H9 (cell line): Measurements from ENCODE around the gene TCF20. TPM values are rescaled to one million over a fixed set of nuclear protein-coding genes. Genes with fewer than 3 reads are reported as not detected.

Experiments
- DNase-seq: peaks from one replicate; pipeline ENCODE4 v3.0.0-alpha.2; 2017
- H2AFZ ChIP-seq: one replicate; pipeline ENCODE4 v1.6.1; 2013; ENCODE audit warnings: mild to moderate bottlenecking, low read length, control low read depth, moderate library complexity
- H2AK5ac ChIP-seq: 2 replicates; pipeline ENCODE4 v1.6.1; 2013; ENCODE audit warnings: low read length, control low read depth, mixed read lengths; ENCODE audit not compliant: insufficient read length
- H2BK120ac ChIP-seq: one replicate; pipeline ENCODE4 v1.6.1; 2013; ENCODE audit warnings: low read depth, mild to moderate bottlenecking, low read length, control low read depth, inconsistent platforms; ENCODE audit not compliant: poor library complexity, severe bottlenecking
- H2BK12ac ChIP-seq: 2 replicates; pipeline ENCODE4 v1.6.1; 2013; ENCODE audit warnings: low read length, control low read depth, mixed read lengths, low read depth; ENCODE audit not compliant: insufficient read length
- H2BK15ac ChIP-seq: 2 replicates; pipeline ENCODE4 v1.6.1; 2013; ENCODE audit warnings: low read depth, low read length, control low read depth
- H2BK20ac ChIP-seq: one replicate; pipeline ENCODE4 v1.6.1; 2013; ENCODE audit warnings: low read depth, mild to moderate bottlenecking, low read length, control low read depth, inconsistent platforms; ENCODE audit not compliant: poor library complexity, severe bottlenecking
- H2BK5ac ChIP-seq: 2 replicates; pipeline ENCODE4 v1.6.1; 2013; ENCODE audit warnings: low read length, control low read depth, mixed read lengths; ENCODE audit not compliant: insufficient read length
- H3K14ac ChIP-seq: 2 replicates; pipeline ENCODE4 v1.6.1; 2013; ENCODE audit warnings: low read length, control low read depth; ENCODE audit not compliant: insufficient read depth
- H3K18ac ChIP-seq: 2 replicates; pipeline ENCODE4 v1.6.1; 2013; ENCODE audit warnings: low read depth, mild to moderate bottlenecking, mixed read lengths, low read length, control low read depth; ENCODE audit not compliant: insufficient read length
- H3K23ac ChIP-seq: 2 replicates; pipeline ENCODE4 v1.6.1; 2013; ENCODE audit warnings: low read length, control low read depth, mixed read lengths, low read depth; ENCODE audit not compliant: insufficient read length
- H3K23me2 ChIP-seq: 2 replicates; pipeline ENCODE4 v1.6.1; 2013; ENCODE audit warnings: low read depth, mild to moderate bottlenecking, mixed read lengths, low read length, control low read depth; ENCODE audit not compliant: insufficient read length, poor library complexity, severe bottlenecking
- H3K27ac ChIP-seq: 2 replicates; pipeline ENCODE4 v1.5.1; 2013; ENCODE audit warnings: low read length, control low read depth, mixed read lengths, low read depth; ENCODE audit not compliant: insufficient read length
- H3K27me3 ChIP-seq: 2 replicates; pipeline ENCODE4 v1.6.1; 2013; ENCODE audit warnings: low read length, control low read depth, inconsistent platforms; ENCODE audit not compliant: insufficient read depth
- H3K4ac ChIP-seq: 2 replicates; pipeline ENCODE4 v1.6.1; 2013; ENCODE audit warnings: low read depth, mild to moderate bottlenecking, control low read depth, inconsistent platforms, low read length, moderate library complexity
- H3K4me1 ChIP-seq: 2 replicates; pipeline ENCODE4 v1.6.1; 2013; ENCODE audit warnings: low read length, control low read depth, inconsistent platforms; ENCODE audit not compliant: insufficient read depth
- H3K4me2 ChIP-seq: 2 replicates; pipeline ENCODE4 v1.6.1; 2013; ENCODE audit warnings: low read length, control low read depth, mixed read lengths; ENCODE audit not compliant: insufficient read length, insufficient read depth
- H3K56ac ChIP-seq: 2 replicates; pipeline ENCODE4 v1.6.1; 2013; ENCODE audit warnings: low read depth, mild to moderate bottlenecking, mixed read lengths, low read length, control low read depth; ENCODE audit not compliant: insufficient read length
- H3K79me1 ChIP-seq: 2 replicates; pipeline ENCODE4 v1.6.1; 2013; ENCODE audit warnings: low read depth, mild to moderate bottlenecking, moderate library complexity, low read length, control low read depth, inconsistent platforms; ENCODE audit not compliant: insufficient read depth, poor library complexity, severe bottlenecking
- H3K79me2 ChIP-seq: 2 replicates; pipeline ENCODE4 v1.6.1; 2013; ENCODE audit warnings: low read length, control low read depth, inconsistent platforms; ENCODE audit not compliant: insufficient read depth
- H3K9ac ChIP-seq: 2 replicates; pipeline ENCODE4 v1.6.1; 2013; ENCODE audit warnings: low read length, control low read depth, mixed read lengths; ENCODE audit not compliant: insufficient read length; ENCODE audit errors: extremely low read depth
- H3K9me3 ChIP-seq: one replicate; pipeline ENCODE4 v1.6.1; 2013; ENCODE audit warnings: low read depth, low read length, inconsistent platforms; ENCODE audit not compliant: control insufficient read depth
- H3T11ph ChIP-seq: one replicate; pipeline ENCODE4 v1.6.1; 2013; ENCODE audit warnings: mild to moderate bottlenecking, low read length, control low read depth, inconsistent platforms
- H4K20me1 ChIP-seq: one replicate; pipeline ENCODE4 v1.6.1; 2013; ENCODE audit not compliant: control insufficient read depth, insufficient read length, insufficient read depth
- H4K5ac ChIP-seq: 2 replicates; pipeline ENCODE4 v1.6.1; 2013; ENCODE audit warnings: low read depth, mild to moderate bottlenecking, mixed read lengths, low read length, control low read depth; ENCODE audit not compliant: insufficient read length
- H4K8ac ChIP-seq: replicated peaks from 2 replicates; pipeline ENCODE4 v1.6.1; 2013; ENCODE audit warnings: low read length, control low read depth, mixed read lengths, low read depth; ENCODE audit not compliant: insufficient read length
- H4K91ac ChIP-seq: 2 replicates; pipeline ENCODE4 v1.6.1; 2013; ENCODE audit warnings: low read depth, mild to moderate bottlenecking, moderate library complexity, mixed read lengths, low read length, control low read depth; ENCODE audit not compliant: insufficient read length
- H3K27ac Mint-ChIP-seq, 3 experiments: 2 replicates in 2 of 3; 3 replicates in 1 of 3; pipeline ENCODE4 v1.8.0; 2020 to 2021; ENCODE audit warnings: mixed read lengths in 3 of 3, mild to moderate bottlenecking in 1 of 3, moderate library complexity in 1 of 3
- H3K27me3 Mint-ChIP-seq: 2 replicates; pipeline ENCODE4 v1.8.0; 2021; ENCODE audit warnings: low read depth, mild to moderate bottlenecking, moderate library complexity, mixed read lengths
- H3K36me3 Mint-ChIP-seq, 3 experiments: 2 replicates in 2 of 3; 3 replicates in 1 of 3; pipeline ENCODE4 v1.8.0; 2020 to 2021; ENCODE audit warnings: low read depth in 3 of 3, mixed read lengths in 3 of 3; ENCODE audit not compliant: insufficient read depth in 1 of 3
- H3K4me1 Mint-ChIP-seq, 2 experiments: 2 replicates each; pipeline ENCODE4 v1.8.0; 2020; ENCODE audit warnings: mixed read lengths in 2 of 2
- H3K4me3 Mint-ChIP-seq, 2 experiments: 2 replicates in 1 of 2; 3 replicates in 1 of 2; pipeline ENCODE4 v1.8.0; 2020 to 2021; ENCODE audit warnings: mild to moderate bottlenecking in 2 of 2, mixed read lengths in 2 of 2, moderate library complexity in 1 of 2
- H3K9me3 Mint-ChIP-seq, 2 experiments: 2 replicates in 1 of 2; 3 replicates in 1 of 2; pipeline ENCODE4 v1.8.0; 2020; ENCODE audit warnings: mild to moderate bottlenecking in 2 of 2, mixed read lengths in 2 of 2, moderate library complexity in 1 of 2
- CTCF ChIP-seq: fragments of 200-600 bp; sonication (generic); conservative IDR thresholded peaks from 3 replicates; pipeline ENCODE4 v1.8.0; 2021; ENCODE audit warnings: antibody characterized with exemption, mild to moderate bottlenecking
- WGBS: extraction: QIAGEN DNeasy Blood & Tissue Kit; methylation state at CpG from one replicate; pipeline ENCODE4 v1.1.7; 2013; ENCODE audit warnings: missing lambda C conversion rate, low lambda C conversion rate, mixed read lengths; ENCODE audit not compliant: insufficient read length; ENCODE audit errors: extremely low coverage; 5-methylcytosine and 5-hydroxymethylcytosine counted together
- total RNA-seq: library from RNA; stranded (reverse); gene quantifications from 2 replicates; pipeline ENCODE4 v1.2.1, GENCODE V29; 2021

The TCF20 gene
- total RNA-seq, 1 experiment from 2014 or later, result 75.6 TPM

DNA sequence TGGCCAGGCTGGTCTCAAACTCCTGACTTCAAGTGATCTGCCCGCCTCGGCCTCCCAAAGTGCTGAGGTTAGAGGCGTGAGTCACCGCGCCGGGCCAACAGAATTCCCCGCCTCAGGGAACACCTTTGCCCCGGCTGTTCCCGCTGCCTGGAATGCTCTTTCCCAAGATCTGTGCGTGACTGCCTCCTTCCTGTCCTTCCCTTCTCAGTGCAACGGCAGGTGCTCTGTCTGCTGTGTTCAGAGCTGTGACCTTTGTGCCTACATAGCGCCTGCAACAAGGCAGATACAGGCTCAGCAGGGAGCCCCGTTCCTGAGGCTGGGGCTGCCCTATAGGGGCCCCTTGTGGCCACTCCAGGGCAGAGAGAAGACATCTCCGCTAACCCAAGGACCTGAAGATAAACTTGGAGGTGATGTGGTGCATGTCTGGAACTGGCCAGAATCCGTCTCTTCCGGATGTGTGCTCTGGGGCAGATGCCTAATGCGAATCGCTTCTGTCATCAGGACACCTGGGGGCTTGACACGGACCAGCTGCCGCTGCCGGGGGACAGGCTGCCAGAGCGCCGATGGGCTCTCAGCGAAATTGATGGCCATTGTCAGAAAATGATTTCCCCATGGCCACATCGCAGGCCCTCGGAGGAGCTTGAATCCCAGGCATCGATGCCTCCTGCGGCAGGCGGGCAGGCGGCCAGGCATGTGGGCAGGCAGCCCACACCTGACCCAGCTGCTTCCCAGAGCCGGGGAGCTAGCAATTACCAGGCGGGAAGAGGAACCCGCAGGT, 43.5 kb upstream of the TCF20 start:
- H3K9me3 Mint-ChIP-seq, result no peaks in the 10 kb centered on the region
- DNase-seq, result peak; percentile 95
- H3K27me3 ChIP-seq, result no peaks in the 10 kb centered on the region
- no peak overlapping the region for H3T11ph ChIP-seq
- peaks cover 5% of the 10 kb centered on the region for H4K20me1 ChIP-seq
- peak; percentile 82 for TF ChIP-seq CTCF
- peaks cover 0 to 2% (median 0%) of the 10 kb centered on the region in 3 experiments; a peak in 2 of 7 replicates for H3K36me3 Mint-ChIP-seq
- peak overlapping the region in 1 of 2 experiments; percentile 66; a peak in 1 of 5 replicates for H3K4me3 Mint-ChIP-seq
- no peak overlapping the region for H2BK5ac ChIP-seq
- no CpG with 5 or more reads among the region's 33 CpGs for WGBS
- H4K5ac ChIP-seq, result no peak overlapping the region
- no peak overlapping the region for H3K56ac ChIP-seq
- no peak overlapping the region for H4K8ac ChIP-seq
- H3K4me2 ChIP-seq, result peak overlapping the region; percentile 1
- no peak overlapping the region for H2AFZ ChIP-seq
- no peak overlapping the region for H3K4ac ChIP-seq
- H3K4me1 ChIP-seq, result peaks cover 2% of the 10 kb centered on the region; the same call in 1 of the 2 replicates
- H3K23ac ChIP-seq, result no peak overlapping the region
- no peaks in the 10 kb centered on the region for H3K79me1 ChIP-seq
- H3K27ac Mint-ChIP-seq, result peak overlapping the region in 2 of 3 experiments; percentile 51 to 57; a peak in 2 of 7 replicates
- no peak overlapping the region for H3K9ac ChIP-seq
- no peak overlapping the region for H2AK5ac ChIP-seq
- no peak overlapping the region for H2BK120ac ChIP-seq
- peaks cover 32 to 44% of the 10 kb centered on the region in 2 experiments for H3K4me1 Mint-ChIP-seq
- peaks cover 21% of the 10 kb centered on the region for H3K27me3 Mint-ChIP-seq
- no peaks in the 10 kb centered on the region for H3K9me3 ChIP-seq
- no peaks in the 10 kb centered on the region for H3K79me2 ChIP-seq
- no peak overlapping the region for H3K18ac ChIP-seq
- H3K23me2 ChIP-seq, result peaks cover 3% of the 10 kb centered on the region
- no peak overlapping the region for H3K27ac ChIP-seq
- no peak overlapping the region for H2BK15ac ChIP-seq
- no peak overlapping the region for H2BK20ac ChIP-seq
- no peak overlapping the region for H4K91ac ChIP-seq
- H2BK12ac ChIP-seq, result no peak overlapping the region
- H3K14ac ChIP-seq, result no peak overlapping the region
